ENCODE measurements around the gene TRAK2.
"Not testable (repeated sequence)": the region's sequence is repeated elsewhere in the genome, so short reads cannot be mapped to it uniquely, and the experiment has no call there.

TRAK2 gene

GRCh38 chr2:201403880-201404279 lies 47.4 kb downstream of the TRAK2 start:
- Histone ChIP-seq H3K4me1 (ENCODE audit: control insufficient read depth, insufficient read depth, low read length, unreplicated experiment) (peaks cover 20% of the 10 kb centered on the region), H3K27me3 (ENCODE audit: insufficient read depth, low read length) (no peaks in the 10 kb centered on the region), H3K79me2 (ENCODE audit: control insufficient read depth, insufficient read depth, low read length, unreplicated experiment) (peaks cover 12% of the 10 kb centered on the region), H3K27ac (ENCODE audit: low read depth, low read length) (no peak overlapping the region), H2AFZ (ENCODE audit: low read length, unreplicated experiment) (no peak overlapping the region), H3K4me3 (ENCODE audit: low read depth, low read length) (no peak overlapping the region), H3K36me3 (ENCODE audit: insufficient read depth, low read length) (peaks cover 5% of the 10 kb centered on the region)

GRCh38 chr2:201402651-201403562 lies 48.4 kb downstream of the TRAK2 start:
- Histone ChIP-seq H3K4me1 (ENCODE audit: control insufficient read depth, insufficient read depth, low read length, unreplicated experiment) (peaks cover 20% of the 10 kb centered on the region), H3K4me3 (ENCODE audit: low read depth, low read length) (no peak overlapping the region), H3K79me2 (ENCODE audit: control insufficient read depth, insufficient read depth, low read length, unreplicated experiment) (peaks cover 12% of the 10 kb centered on the region), H3K36me3 (ENCODE audit: insufficient read depth, low read length) (peaks cover 9% of the 10 kb centered on the region), H2AFZ (ENCODE audit: low read length, unreplicated experiment) (no peak overlapping the region), H3K27ac (ENCODE audit: low read depth, low read length) (no peak overlapping the region), H3K27me3 (ENCODE audit: insufficient read depth, low read length) (no peaks in the 10 kb centered on the region)

- Histone ChIP-seq H3K79me2 (ENCODE audit: control insufficient read depth, insufficient read depth, low read length, unreplicated experiment) (peaks cover 12% of the 10 kb centered on the region), H2AFZ (ENCODE audit: low read length, unreplicated experiment) (no peak overlapping the region), H3K4me1 (ENCODE audit: control insufficient read depth, insufficient read depth, low read length, unreplicated experiment) (peaks cover 18% of the 10 kb centered on the region), H3K4me3 (ENCODE audit: low read depth, low read length) (no peak overlapping the region), H3K27me3 (ENCODE audit: insufficient read depth, low read length) (no peaks in the 10 kb centered on the region), H3K27ac (ENCODE audit: low read depth, low read length) (no peak overlapping the region), H3K36me3 (ENCODE audit: insufficient read depth, low read length) (peaks cover 20% of the 10 kb centered on the region)
Observed at GRCh38 chr2:201401815-201402214, 49.4 kb downstream of the TRAK2 start.

GRCh38 chr2:201396595-201396994 lies 54.7 kb downstream of the TRAK2 start:
- H3K27me3 ChIP-seq (ENCODE audit: insufficient read depth, low read length): no peaks in the 10 kb centered on the region
- no peak overlapping the region for H3K4me3 ChIP-seq (ENCODE audit: low read depth, low read length)
- no peaks in the 10 kb centered on the region for H3K79me2 ChIP-seq (ENCODE audit: control insufficient read depth, insufficient read depth, low read length, unreplicated experiment)
- peaks cover 6% of the 10 kb centered on the region for H3K4me1 ChIP-seq (ENCODE audit: control insufficient read depth, insufficient read depth, low read length, unreplicated experiment)
- H2AFZ ChIP-seq (ENCODE audit: low read length, unreplicated experiment): no peak overlapping the region
- peaks cover 43% of the 10 kb centered on the region for H3K36me3 ChIP-seq (ENCODE audit: insufficient read depth, low read length)
- no peak overlapping the region for H3K27ac ChIP-seq (ENCODE audit: low read depth, low read length)

GRCh38 chr2:201383136-201383535 lies 68.1 kb downstream of the TRAK2 start:
- no peak overlapping the region for H2AFZ ChIP-seq (ENCODE audit: low read length, unreplicated experiment)
- no peaks in the 10 kb centered on the region for H3K27me3 ChIP-seq (ENCODE audit: insufficient read depth, low read length)
- H3K27ac ChIP-seq (ENCODE audit: low read depth, low read length): no peak overlapping the region
- peaks cover 61% of the 10 kb centered on the region for H3K36me3 ChIP-seq (ENCODE audit: insufficient read depth, low read length)
- H3K79me2 ChIP-seq (ENCODE audit: control insufficient read depth, insufficient read depth, low read length, unreplicated experiment): no peaks in the 10 kb centered on the region
- H3K4me3 ChIP-seq (ENCODE audit: low read depth, low read length): no peak overlapping the region
- H3K4me1 ChIP-seq (ENCODE audit: control insufficient read depth, insufficient read depth, low read length, unreplicated experiment): peaks cover 8% of the 10 kb centered on the region

- H3K27ac ChIP-seq (ENCODE audit: low read depth, low read length): no peak overlapping the region
- H3K4me1 ChIP-seq (ENCODE audit: control insufficient read depth, insufficient read depth, low read length, unreplicated experiment): peaks cover 7% of the 10 kb centered on the region
- peaks cover 33% of the 10 kb centered on the region for H3K36me3 ChIP-seq (ENCODE audit: insufficient read depth, low read length)
- H2AFZ ChIP-seq (ENCODE audit: low read length, unreplicated experiment): no peak overlapping the region
- H3K4me3 ChIP-seq (ENCODE audit: low read depth, low read length): no peak overlapping the region
- no peaks in the 10 kb centered on the region for H3K27me3 ChIP-seq (ENCODE audit: insufficient read depth, low read length)
- no peaks in the 10 kb centered on the region for H3K79me2 ChIP-seq (ENCODE audit: control insufficient read depth, insufficient read depth, low read length, unreplicated experiment)
Observed at GRCh38 chr2:201378496-201379397, 72.5 kb downstream of the TRAK2 start.

- no peak overlapping the region for H3K27ac ChIP-seq (ENCODE audit: low read depth, low read length)
- H3K79me2 ChIP-seq (ENCODE audit: control insufficient read depth, insufficient read depth, low read length, unreplicated experiment): no peaks in the 10 kb centered on the region
- H3K27me3 ChIP-seq (ENCODE audit: insufficient read depth, low read length): no peaks in the 10 kb centered on the region
- H3K4me1 ChIP-seq (ENCODE audit: control insufficient read depth, insufficient read depth, low read length, unreplicated experiment): no peaks in the 10 kb centered on the region
- H2AFZ ChIP-seq (ENCODE audit: low read length, unreplicated experiment): no peak overlapping the region
- H3K36me3 ChIP-seq (ENCODE audit: insufficient read depth, low read length): peaks cover 26% of the 10 kb centered on the region
- H3K4me3 ChIP-seq (ENCODE audit: low read depth, low read length): no peak overlapping the region
Observed at GRCh38 chr2:201377218-201377617, 74.0 kb downstream of the TRAK2 start.

- H3K36me3 ChIP-seq (ENCODE audit: insufficient read depth, low read length): peaks cover 23% of the 10 kb centered on the region
- H3K79me2 ChIP-seq (ENCODE audit: control insufficient read depth, insufficient read depth, low read length, unreplicated experiment): no peaks in the 10 kb centered on the region
Observed at GRCh38 chr2:201369775-201370174, 81.5 kb downstream of the TRAK2 start.

GRCh38 chr2:201369318-201369717 lies 81.9 kb downstream of the TRAK2 start:
- H3K79me2 ChIP-seq (ENCODE audit: control insufficient read depth, insufficient read depth, low read length, unreplicated experiment); H2AFZ ChIP-seq (ENCODE audit: low read length, unreplicated experiment); H3K4me1 ChIP-seq (ENCODE audit: control insufficient read depth, insufficient read depth, low read length, unreplicated experiment); H3K27me3 ChIP-seq (ENCODE audit: insufficient read depth, low read length); H3K27ac ChIP-seq (ENCODE audit: low read depth, low read length); H3K4me3 ChIP-seq (ENCODE audit: low read depth, low read length): not testable (repeated sequence)
- peaks cover 25% of the 10 kb centered on the region for H3K36me3 ChIP-seq (ENCODE audit: insufficient read depth, low read length)

More at GRCh38 chr2:201369775-201370174, 81.5 kb downstream of the TRAK2 start:
- Histone ChIP-seq H3K4me1 (ENCODE audit: control insufficient read depth, insufficient read depth, low read length, unreplicated experiment) (no peaks in the 10 kb centered on the region), H3K27ac (ENCODE audit: low read depth, low read length) (no peak overlapping the region), H3K4me3 (ENCODE audit: low read depth, low read length) (no peak overlapping the region), H2AFZ (ENCODE audit: low read length, unreplicated experiment) (no peak overlapping the region), H3K27me3 (ENCODE audit: insufficient read depth, low read length) (no peaks in the 10 kb centered on the region)

GRCh38 chr2:201366146-201366545 lies 85.1 kb downstream of the TRAK2 start:
- Histone ChIP-seq H3K27me3 (ENCODE audit: insufficient read depth, low read length) (no peaks in the 10 kb centered on the region), H2AFZ (ENCODE audit: low read length, unreplicated experiment) (no peak overlapping the region), H3K27ac (ENCODE audit: low read depth, low read length) (no peak overlapping the region), H3K79me2 (ENCODE audit: control insufficient read depth, insufficient read depth, low read length, unreplicated experiment) (no peaks in the 10 kb centered on the region), H3K4me3 (ENCODE audit: low read depth, low read length) (no peak overlapping the region), H3K36me3 (ENCODE audit: insufficient read depth, low read length) (peaks cover 36% of the 10 kb centered on the region), H3K4me1 (ENCODE audit: control insufficient read depth, insufficient read depth, low read length, unreplicated experiment) (no peaks in the 10 kb centered on the region)
